ENCODE data around the gene ZNF787. TPM values are rescaled to one million over a fixed set of nuclear protein-coding genes. Genes with fewer than 3 reads are reported as not detected.

ZNF787 gene
- total and polyA plus RNA-seq, 2 of the 8 experiments (the other 6 are each of a cell fraction or from before 2014, with no cell fraction given) = 19.7 to 56.0 TPM

DNA sequence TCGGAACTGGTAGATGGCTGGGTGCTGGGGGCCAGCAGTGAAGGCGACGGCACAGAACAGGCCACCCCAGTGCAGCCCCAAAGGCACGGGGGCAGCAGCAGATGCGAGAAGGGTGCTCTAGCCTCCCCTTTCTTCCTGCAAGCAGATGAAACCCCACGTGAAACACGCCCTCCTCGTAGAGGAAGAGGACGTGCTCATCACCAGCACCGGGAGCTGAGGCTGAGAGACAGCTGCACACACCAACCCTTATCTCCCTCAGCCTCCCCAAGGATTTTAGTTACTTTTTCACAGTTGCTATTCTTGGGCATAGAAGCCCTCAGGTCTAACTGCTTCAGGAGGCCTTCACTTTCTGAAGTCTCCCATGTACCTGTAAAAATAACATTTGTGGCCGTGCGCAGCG, 11.9 kb downstream of the ZNF787 start (continued):
- TF ChIP-seq, protein P1, sequence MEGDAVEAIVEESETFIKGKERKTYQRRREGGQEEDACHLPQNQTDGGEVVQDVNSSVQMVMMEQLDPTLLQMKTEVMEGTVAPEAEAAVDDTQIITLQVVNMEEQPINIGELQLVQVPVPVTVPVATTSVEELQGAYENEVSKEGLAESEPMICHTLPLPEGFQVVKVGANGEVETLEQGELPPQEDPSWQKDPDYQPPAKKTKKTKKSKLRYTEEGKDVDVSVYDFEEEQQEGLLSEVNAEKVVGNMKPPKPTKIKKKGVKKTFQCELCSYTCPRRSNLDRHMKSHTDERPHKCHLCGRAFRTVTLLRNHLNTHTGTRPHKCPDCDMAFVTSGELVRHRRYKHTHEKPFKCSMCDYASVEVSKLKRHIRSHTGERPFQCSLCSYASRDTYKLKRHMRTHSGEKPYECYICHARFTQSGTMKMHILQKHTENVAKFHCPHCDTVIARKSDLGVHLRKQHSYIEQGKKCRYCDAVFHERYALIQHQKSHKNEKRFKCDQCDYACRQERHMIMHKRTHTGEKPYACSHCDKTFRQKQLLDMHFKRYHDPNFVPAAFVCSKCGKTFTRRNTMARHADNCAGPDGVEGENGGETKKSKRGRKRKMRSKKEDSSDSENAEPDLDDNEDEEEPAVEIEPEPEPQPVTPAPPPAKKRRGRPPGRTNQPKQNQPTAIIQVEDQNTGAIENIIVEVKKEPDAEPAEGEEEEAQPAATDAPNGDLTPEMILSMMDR (IDR thresholded peaks at IDR 0.05; ENCODE audit: control extremely low read depth in 1 of 3, insufficient read depth in 1 of 3, low read depth in 1 of 3, low read length in 3 of 3) = no peak

Data from H1 (cell line).